DMS53 (cell line): Measurements from ENCODE around the gene PCMTD2.

Experiments
- DNase-seq: peaks from one replicate; lab custom pipeline; 2025; lab: John Stamatoyannopoulos, UW

The PCMTD2 gene

DNA sequence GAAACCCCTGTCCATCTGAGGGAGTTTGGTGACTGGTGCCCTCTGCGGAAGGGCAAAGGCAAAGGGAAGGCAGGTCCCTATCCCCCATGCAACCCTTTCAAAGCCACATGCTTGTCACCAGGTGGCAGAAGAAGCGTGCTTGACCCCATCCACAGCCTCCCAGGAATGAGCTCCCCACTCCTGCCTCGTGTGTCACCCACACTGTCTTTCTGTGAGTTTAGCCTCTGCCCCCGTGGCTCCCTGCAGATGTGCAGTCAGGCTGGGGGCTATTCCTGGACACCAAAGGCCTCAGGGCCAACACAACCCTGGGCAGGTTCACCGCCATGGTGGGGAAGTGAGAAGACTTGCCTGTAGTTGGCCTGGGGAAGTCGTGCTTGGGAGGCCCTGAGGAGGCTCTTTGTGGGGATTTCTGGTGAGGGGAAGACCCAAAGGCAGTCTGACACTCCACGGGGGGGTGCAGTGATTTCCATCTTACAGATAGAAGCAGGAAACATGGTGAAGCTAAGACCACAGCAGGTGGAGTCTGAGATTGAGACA is 16.6 kb upstream of the PCMTD2 start:
- no peak for DNase-seq

DNA sequence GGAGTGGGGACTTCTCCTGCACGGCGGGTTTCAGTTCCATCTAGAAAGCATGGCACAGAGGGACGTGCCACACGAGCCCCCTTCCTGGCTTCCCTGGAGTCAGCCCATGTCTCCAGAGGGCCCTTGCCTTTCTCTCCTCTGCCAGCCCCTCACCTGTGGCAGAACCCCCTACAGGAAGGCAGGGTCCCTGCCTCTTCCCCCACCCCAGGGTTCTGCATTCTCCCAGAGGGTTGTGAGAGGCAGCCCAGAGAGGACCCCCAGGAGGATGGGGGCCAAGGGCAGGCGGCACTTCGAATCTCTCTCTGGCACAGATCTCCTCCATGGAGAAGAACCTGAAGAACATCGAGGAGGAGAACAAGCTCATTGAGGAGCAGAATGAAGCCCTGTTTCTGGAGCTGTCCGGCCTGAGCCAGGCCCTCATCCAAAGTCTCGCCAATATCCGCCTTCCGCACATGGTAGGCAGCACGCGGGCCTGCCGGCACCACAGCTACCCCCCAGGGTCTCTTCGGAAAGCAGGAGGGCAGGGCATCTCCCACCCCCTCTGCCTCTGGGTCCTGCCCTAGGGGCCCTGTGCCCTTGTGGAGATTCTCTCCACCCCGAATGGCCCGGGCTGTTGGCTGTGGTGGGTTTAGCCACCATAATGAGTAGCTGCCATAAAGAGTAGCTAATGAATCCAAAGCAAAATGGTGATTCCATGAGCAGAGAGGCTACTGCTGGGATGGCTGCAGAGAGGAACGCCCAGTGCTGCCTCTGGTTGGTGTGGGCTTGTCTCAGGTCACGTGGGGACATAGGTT is 15.9 kb upstream of the PCMTD2 start:
- no peak for DNase-seq

- no peak for DNase-seq
Observed at GRCh38 chr20:64240243-64241015, 15.1 kb upstream of the PCMTD2 start.

GRCh38 chr20:64241061-64241460 is 14.5 kb upstream of the PCMTD2 start:
- DNase-seq = no peak

GRCh38 chr20:64242003-64242796 is 13.3 kb upstream of the PCMTD2 start:
- DNase-seq = no peak

GRCh38 chr20:64242797-64243475 is 12.6 kb upstream of the PCMTD2 start:
- no peak for DNase-seq

GRCh38 chr20:64244281-64244805 is 11.2 kb upstream of the PCMTD2 start:
- no peak for DNase-seq

DNA sequence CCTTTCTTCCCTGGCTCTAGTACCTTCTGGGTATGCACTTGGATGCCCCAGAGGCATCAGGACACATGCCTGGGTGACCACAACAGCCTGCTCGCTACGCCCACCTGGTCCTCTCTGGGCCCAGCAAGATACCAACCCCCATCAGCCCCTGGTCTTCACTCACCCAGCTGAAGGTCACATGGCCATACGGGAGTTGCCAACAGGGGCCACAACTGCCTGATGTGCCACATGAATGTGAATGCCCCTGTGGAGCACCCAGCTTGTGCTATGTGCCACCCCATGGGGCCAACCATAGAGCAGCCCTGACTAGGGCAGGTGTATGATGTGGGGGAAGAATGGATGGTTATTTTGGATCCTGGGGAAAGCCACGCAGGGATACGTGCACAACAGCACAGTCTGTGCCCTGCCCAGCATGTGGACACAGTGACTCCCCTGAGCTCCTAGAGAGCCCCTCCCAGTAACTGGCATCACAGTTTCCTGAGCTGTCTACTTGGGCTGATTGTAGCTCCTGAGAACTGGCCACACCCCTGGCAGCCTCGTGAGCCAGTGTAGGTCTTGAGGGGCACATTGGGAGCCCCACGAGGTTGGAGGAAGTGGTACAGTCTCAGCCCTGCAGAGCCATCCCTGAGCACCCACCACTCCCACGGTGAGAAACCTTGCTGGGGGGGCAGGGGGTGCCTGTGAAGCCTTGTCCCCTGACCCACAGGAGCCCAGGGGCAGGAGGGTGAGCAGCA is 10.5 kb upstream of the PCMTD2 start:
- DNase-seq = no peak

DNA sequence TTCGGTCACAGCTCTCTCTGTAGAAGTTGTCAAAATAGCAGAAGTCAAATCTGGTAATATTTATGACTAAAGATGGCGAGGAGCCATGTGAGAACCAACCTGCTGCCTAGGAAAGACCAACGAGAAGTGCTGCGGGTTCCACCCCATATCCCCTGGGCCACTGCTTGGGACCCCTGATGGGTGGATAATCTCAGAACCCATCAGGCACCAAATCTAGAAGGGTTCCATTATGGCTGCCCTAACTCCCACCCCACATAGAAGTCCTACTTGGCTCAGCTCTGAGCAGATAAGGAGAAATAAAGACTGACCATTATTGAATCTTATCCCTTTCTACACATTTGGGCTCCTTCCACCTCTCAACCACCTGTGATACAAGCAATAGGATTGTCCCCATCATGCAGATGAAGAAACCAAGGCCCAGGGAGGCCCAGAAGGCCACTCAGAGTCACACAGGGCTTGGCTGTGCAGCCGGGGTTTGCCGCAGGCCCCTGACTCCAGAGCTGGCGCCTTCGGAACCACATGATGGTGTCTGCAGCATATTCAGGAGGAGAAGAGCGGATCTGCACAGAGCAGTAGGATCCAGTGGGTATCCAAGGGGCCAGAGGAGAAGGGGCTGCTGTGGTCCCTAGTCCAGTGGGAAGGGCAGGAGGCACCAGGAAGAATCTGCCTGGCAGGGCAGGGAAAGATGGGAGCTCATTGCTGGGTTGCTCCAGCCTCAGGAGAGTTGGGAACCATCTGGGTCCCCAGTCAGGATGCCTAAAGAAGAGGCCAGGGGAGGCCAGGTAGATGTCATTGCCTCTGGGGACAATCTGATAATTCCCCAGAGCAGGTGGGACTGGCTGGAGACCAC is 9.6 kb upstream of the PCMTD2 start:
- DNase-seq = no peak

- DNase-seq = no peak
Observed at GRCh38 chr20:64246616-64247306, 8.8 kb upstream of the PCMTD2 start.

GRCh38 chr20:64247307-64247618 is 8.3 kb upstream of the PCMTD2 start:
- no peak for DNase-seq

DNA sequence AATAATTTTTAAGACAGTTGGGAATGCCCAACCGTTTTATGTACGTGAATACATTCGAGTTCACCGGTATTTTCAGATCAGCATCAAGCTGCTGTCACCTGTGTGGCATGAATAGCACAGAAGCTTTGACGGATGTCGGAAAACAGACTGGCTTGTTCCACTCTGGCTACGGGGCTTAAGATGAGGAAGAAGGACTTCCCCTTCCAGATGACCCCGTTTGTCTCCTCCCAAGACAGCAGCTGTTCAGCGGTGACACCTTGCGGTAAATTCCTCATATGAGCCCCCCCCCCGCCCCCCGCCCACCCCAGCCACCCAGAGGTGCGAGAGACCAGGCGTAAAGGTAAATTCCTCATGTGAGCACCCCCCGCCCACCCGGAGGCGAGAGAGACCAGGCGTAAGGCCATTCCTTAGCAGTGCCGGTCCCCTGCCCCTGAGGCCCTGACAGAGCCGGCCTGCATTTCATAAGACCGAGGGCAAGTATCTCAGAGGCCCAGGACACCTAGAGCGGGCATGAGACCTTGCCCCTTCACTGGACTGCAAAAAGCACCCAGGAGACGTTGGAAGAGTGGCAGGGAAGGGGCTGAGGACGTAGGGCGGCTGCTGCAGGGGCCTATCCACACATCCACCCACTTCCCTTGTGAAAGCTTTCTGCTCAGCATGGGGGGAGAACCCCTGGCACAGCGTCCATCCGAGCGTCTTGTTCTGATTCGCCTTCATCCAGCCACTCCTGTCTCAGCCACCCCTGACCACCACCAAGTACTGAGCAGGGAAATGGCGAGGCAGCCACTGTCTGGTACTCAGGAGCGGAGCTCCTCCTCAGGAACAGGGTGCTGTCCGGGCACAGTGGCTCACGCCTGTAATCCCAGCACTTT is 7.3 kb upstream of the PCMTD2 start:
- DNase-seq = no peak

GRCh38 chr20:64250027-64250426 is 5.5 kb upstream of the PCMTD2 start:
- no peak for DNase-seq

DNA sequence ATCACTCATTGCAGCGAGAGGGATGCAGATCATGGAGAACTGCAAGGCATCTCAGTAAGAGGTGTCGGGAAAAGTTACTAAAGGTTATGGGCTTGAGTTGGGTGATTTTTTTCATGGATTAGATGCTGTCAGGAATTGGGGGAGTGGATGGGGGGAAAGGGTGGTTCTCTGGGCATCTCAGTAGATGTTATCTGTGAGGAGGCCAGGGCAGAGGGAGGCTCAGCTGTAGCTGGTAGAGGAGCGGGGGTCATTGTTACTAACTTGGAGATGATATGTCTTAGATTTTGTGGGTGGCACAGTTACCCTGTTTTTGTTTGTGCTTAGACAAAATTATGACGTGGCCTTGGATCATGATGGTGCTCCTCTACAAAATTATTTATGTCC is 2.6 kb upstream of the PCMTD2 start:
- no peak for DNase-seq

GRCh38 chr20:64253443-64253842 is 2.1 kb upstream of the PCMTD2 start:
- DNase-seq = no peak

- DNase-seq = no peak
Observed at GRCh38 chr20:64254156-64254555, 1.4 kb upstream of the PCMTD2 start.

DNA sequence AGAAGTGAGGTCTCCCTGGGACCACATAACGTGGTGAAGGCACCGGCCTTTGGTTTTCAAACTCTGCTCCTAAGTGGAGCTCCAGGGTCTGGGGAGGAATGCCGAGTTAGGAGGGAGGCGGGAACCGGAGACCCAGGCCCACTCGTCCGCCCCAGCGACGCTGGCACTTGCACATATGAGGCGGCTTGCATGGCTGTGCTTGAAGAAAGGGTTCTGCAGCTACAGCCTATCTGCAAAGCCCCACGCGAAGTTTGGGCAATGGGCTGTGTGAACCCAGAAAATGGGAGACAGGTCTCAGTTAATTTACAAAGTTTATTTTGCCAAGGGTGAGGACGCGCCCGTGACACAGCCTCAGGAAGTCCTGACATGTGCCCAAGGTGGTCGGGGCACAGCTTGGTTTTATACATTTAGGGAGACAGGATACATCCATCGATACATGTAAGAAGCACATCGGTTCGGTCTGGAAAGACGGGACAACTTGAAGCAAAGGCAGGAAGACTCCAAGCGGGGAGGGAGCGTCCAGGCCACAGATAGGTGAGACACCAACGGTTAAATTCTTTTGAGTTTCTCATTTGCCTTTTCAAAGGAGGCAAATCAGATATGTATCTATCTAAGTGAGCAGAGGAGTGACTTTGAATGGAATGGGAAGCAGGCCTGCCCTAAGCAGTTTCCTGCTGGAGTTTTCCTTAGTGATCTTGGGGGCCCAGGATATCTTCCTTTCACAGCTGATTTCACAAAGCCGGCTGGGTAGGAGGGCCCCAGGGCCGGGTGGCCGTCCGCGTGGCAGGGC is 782 bp upstream of the PCMTD2 start:
- DNase-seq = no peak
